ENCODE measurements around the gene C5orf63.

GRCh38 chr5:127024821-127025220, 48.5 kb downstream of the C5orf63 start:
- TF ChIP-seq POLR2A (IDR thresholded peaks at IDR 0.05; ENCODE audit: low read depth) (no peak), EP300 (IDR thresholded peaks at IDR 0.05) (no peak)
- TF ChIP-seq, protein P1, sequence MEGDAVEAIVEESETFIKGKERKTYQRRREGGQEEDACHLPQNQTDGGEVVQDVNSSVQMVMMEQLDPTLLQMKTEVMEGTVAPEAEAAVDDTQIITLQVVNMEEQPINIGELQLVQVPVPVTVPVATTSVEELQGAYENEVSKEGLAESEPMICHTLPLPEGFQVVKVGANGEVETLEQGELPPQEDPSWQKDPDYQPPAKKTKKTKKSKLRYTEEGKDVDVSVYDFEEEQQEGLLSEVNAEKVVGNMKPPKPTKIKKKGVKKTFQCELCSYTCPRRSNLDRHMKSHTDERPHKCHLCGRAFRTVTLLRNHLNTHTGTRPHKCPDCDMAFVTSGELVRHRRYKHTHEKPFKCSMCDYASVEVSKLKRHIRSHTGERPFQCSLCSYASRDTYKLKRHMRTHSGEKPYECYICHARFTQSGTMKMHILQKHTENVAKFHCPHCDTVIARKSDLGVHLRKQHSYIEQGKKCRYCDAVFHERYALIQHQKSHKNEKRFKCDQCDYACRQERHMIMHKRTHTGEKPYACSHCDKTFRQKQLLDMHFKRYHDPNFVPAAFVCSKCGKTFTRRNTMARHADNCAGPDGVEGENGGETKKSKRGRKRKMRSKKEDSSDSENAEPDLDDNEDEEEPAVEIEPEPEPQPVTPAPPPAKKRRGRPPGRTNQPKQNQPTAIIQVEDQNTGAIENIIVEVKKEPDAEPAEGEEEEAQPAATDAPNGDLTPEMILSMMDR (IDR thresholded peaks at IDR 0.05): no peak
